T-helper 1 cell treated with Interleukin-12 subunit alpha and Interleukin-12 subunit beta and Interleukin-4 antibody, amounts not matched to agents 30 ng/mL and 1 ng/mL, for 36 hours (primary cell): ENCODE measurements around the gene CD109. TPM values are rescaled to one million over a fixed set of nuclear protein-coding genes. Genes with fewer than 3 reads are reported as not detected.
"Not testable (repeated sequence)": the region's sequence is repeated elsewhere in the genome, so short reads cannot be mapped to it uniquely, and the experiment has no call there.

Experiments used
- intact Hi-C: fragments of 100-400 bp; cut with micrococcal nuclease; formaldehyde crosslinking; loops from one replicate; pipeline ENCODE4 v1.15.1; 2024
- total RNA-seq: library from RNA; stranded (reverse); gene quantifications from 2 replicates; pipeline ENCODE4 v1.2.3, GENCODE V29; 2022

CD109 gene
- total RNA-seq, 1 donor from 2014 or later, result 11.5 TPM

- intact Hi-C loops, result no loop called here
These were observed 78.3 kb downstream of the CD109 start for GRCh38 chr6:73774311-73774774.

GRCh38 chr6:73779943-73780342 lies 83.9 kb downstream of the CD109 start:
- intact Hi-C loops, result no loop called here

DNA sequence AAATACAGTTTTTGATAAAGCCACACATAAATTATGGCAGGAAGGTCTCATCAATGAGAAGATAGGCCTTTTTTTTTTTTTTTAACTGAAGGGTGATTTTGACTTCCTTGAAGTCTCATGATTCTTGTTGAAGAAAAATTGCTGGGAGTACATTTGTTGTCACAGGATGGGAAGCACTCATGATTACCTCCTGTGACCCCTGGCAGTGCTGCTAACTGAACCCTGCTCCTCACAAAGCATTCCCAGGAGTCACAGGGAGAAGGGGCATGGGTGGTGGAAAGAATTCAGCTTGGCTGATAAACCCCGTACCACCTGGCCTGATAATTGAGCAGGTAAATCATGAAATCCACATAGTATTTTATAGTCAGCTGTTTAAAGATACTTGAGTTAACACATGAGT lies 86.9 kb downstream of the CD109 start:
- intact Hi-C loops, result no loop called here

DNA sequence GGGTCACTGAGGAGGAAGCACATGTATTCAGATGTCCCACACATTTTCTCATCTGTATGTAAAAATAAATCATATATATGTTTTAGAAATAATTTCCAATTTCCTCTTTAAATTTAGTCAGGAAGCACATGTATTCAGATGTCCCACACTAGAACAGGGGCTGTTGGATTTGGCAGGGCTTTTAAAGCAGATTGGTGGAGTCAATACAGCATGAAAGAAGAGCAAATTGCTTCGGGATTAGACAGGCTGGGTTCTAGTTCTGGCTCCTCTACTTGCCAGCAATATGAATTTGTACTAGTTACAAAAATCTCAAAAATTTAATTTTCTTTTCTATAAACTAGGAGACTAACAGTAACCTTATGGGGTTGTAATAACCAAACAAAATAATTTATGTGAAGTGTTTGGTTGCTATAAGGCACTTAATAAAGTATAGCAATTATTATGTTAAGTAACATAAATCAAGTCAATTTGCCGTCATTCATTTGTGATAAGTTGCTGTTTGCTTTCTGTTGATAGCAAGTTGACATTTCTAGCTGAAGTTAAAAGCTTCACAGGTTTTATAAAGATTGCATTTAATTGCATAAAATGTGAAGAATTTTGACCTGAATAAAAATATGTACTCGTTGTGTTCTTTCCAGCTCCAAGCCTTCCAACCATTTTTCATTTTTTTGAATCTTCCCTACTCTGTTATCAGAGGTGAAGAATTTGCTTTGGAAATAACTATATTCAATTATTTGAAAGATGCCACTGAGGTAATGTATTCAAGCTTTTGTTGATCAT lies 88.9 kb downstream of the CD109 start:
- intact Hi-C loops, result no loop called here

DNA sequence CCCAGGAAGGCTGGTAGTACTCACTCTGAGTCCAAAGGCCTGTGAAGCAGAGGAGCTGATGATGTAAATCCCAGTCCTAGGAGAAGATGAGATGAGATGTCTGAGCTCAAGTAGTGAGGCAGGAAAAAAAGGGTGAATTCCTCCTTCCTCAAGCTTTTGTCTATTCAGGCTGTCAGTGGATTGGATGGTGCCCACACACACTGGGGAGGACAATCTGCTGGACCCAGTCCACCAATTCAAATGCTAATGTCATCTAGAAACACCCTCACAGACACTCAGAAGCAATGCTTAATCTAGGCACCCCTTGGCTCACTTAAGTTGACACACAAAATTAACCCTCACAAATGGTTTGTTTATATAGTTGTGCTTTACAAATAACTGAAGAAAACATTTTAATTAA lies 94.6 kb downstream of the CD109 start:
- intact Hi-C loops, result no loop called here

DNA sequence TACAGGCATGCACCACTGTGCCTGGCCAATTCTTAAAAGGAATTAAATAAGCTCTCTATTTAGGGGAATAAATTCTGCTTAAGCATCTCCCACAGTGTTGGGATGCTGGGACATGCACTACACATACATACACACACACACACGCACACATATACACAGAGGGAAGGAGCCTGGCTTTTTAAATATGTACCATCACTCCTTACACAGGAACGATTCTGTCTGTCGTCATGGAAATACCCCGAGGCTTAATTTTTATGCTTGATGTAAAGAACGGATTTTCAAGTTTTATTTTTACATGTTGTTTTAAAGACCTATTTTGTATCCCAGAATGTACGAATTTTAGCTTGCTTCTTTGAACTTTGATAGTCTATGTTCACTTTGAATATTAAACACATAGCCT lies 95.3 kb downstream of the CD109 start:
- intact Hi-C loops, result no loop called here

GRCh38 chr6:73792738-73793137 lies 96.7 kb downstream of the CD109 start:
- intact Hi-C loops, result no loop called here

DNA sequence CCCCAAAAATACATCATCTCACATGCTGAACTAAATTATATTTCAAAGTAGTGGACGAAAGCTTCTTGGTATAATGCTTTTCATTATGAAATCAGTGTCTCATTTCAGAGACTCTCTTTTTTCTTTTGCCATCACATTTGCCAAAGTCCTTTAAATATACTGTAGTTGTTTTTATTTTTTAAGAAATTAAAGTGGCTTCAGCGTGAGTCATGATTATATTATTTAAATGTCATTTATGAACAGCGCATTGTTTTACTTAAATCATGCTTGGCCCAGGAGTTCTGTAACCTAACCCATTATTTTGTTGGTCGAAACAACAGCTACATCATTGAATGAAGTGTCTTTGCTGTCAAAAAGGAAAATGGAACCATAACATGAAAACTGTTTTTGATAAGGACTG lies 100.9 kb downstream of the CD109 start:
- intact Hi-C loops, result no loop called here

DNA sequence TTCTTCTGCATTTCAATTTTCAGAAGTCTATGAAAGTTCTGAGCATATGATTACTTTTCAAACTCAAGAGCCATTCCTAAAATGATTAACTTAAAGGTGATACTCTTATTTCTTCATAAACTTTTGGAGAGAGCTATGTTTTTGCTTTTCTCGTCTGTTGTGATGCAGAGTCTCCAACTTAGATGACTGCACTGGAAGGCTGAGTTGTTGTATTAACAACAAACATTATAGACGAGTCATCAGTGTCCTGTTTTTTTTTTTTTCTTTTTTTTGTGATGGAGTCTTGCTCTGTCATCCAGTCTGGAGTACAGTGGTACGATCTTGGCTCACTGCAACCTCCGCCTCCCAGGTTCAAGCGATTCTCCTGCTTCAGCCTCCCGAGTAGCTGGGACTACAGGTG lies 101.9 kb downstream of the CD109 start:
- intact Hi-C loops, result no loop called here

DNA sequence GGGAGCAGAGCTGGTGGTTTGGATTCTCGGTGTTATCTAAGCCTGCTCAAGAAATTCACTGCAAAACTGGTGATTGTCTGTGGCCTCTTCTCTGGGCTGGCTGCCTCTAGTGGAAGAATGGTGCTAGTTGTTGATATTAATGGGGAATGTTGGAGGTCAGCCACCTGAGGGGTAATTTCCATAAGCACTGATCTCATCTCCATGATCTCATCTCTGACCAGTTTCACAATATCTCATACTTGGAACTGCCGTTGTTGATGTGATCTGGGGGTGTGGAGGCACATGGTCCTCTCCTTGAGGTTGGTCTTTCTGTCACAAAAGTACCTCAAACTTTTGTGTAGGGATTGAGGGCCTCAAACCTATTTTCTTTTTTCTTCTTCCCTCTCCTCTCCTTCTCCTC lies 102.6 kb downstream of the CD109 start:
- intact Hi-C loops, result no loop called here

DNA sequence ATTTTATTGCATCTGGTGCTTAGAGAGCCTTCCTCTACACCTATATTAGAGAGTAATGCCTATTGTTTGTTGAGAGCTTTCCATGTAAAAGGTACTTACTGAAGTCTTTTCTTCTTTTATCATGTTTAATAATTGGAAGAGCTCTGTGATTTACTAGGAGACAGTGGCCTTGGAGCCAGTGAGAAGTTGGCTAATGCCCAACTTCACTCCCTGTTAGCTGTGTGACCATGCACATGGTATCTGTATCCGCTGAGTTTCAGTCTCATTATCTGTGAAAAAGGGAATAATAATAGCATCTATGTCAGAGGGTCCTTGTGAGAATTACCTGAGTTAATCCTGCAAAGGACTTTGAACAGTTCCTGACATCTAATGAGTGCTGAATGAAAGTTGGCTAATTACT lies 105.0 kb downstream of the CD109 start:
- intact Hi-C loops, result no loop called here

GRCh38 chr6:73801652-73802268 lies 105.8 kb downstream of the CD109 start:
- intact Hi-C loops, result no loop called here

DNA sequence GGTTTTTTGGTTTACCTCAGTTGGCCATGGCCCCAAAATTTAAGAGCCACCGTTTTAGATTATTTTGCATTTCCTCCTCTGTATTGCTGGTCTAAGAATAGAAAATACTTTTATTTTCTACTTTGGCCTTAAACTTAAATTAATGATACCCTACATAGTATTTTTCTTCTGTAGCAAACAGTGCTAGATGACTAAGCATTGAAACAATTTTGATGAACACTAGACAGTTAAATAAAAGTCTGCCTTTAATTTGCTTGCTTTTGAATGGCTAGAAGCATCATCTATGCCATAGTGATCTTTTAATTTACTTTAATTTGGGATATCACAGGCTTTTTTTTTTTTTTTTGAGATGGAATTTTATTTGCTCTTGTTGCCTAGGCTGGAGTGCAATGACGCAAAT lies 106.4 kb downstream of the CD109 start:
- intact Hi-C loops, result no loop called here

- intact Hi-C loops, result no loop called here
These were observed 107.7 kb downstream of the CD109 start for GRCh38 chr6:73803562-73804241.

GRCh38 chr6:73805221-73805620 lies 109.2 kb downstream of the CD109 start:
- intact Hi-C loops, result not testable (repeated sequence)

DNA sequence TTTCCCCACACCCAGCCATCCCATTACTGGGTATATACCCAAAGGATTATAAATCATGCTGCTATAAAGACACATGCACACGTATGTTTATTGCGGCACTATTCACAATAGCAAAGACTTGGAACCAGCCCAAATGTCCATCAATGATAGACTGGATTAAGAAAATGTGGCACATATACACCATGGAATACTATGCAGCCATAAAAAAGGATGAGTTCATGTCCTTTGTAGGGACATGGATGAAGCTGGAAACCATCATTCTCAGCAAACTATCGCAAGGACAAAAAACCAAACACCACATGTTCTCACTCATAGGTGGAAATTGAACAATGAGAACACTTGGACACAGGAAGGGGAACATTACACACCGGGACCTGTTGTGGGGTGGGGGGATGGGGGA lies 110.0 kb downstream of the CD109 start:
- intact Hi-C loops, result not testable (repeated sequence)

DNA sequence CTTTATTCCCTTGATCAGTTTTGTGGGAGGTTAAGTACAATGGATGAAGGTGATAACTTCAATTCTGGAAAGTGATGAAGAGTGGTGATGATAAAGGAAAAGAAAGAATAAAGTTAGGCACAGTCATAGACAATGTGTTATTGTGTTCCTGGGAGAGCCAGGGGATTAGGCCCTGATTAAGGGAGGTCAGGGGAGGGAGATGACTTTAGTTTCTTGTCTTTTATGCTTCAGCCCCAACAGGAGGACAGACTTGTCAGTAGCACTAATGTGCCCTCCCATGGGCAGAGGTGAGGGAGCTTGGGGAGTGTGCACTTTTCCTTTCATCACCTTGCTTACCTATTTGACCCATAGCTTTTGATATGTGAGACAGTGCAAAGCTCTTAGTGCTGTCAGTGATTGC lies 115.7 kb downstream of the CD109 start:
- intact Hi-C loops, result no loop called here

- intact Hi-C loops, result no loop called here
These were observed 121.2 kb downstream of the CD109 start for GRCh38 chr6:73817253-73817652.

DNA sequence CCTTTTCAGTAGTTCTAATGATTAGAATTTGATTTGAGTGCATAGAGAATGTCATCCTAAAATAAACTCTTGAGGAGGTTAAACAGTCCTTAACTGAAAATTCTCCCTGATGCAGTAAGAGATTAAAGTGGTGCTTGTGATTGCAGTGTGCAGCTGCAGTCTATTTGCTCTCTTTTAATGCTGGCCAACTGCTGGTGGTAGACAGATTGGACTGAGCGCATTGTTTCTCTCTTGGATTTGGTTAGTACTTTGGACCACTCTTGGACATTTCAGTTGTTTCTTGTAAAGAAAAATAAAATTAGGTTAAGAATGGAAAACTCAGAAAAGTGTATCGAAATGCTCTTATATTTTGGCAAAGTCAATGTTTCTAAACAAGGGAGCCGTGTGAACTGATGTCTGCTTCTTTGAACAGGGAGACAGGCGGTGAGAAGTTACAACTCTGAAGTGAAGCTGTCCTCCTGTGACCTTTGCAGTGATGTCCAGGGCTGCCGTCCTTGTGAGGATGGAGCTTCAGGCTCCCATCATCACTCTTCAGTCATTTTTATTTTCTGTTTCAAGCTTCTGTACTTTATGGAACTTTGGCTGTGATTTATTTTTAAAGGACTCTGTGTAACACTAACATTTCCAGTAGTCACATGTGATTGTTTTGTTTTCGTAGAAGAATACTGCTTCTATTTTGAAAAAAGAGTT lies 127.2 kb downstream of the CD109 start:
- intact Hi-C loops, result no loop called here

DNA sequence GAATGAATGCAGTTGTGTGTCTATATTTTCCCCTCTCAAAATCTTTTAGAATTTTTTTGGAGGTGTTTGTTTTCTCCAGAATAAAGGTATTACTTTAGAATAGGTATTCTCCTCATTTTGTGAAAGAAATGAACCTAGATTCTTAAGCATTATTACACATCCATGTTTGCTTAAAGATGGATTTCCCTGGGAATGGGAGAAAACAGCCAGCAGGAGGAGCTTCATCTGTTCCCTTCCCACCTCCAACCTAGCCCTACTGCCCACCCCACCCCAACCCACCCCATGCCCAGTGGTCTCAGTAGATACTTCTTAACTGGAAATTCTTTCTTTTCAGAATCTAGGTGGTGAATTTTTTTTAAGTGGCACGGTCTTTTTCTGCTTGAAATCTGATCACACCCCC lies 127.8 kb downstream of the CD109 start:
- intact Hi-C loops, result no loop called here

- intact Hi-C loops, result no loop called here
These were observed 130.6 kb downstream of the CD109 start for GRCh38 chr6:73826571-73826970.

DNA sequence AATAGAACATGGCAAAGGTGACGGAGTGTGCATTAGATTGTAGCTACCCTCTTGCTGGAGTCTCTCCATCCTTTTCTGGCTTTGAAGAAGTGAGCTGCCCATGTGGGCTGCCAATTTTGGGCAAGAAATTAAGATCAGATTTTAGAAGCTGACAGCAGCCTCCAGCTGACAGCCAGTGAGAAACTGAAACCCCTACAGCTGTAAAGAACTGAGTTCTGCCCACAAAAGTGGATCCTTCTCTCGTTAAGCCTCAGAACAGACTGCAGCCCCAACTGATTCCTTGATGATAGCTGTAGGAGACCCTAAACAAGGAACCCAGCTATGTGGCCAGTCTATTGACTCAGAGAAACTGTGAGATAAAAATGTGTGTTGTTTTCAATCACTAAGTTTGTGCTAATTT lies 134.1 kb downstream of the CD109 start:
- intact Hi-C loops, result no loop called here
